HEK293T (cell line): ENCODE measurements around the gene NFAM1.

Experiments
- ARNT ChIP-seq: fragments of 450-650 bp; IDR thresholded peaks from 2 replicates; pipeline ENCODE4 v1.6.1; 2017; ENCODE audit warnings: mild to moderate bottlenecking
- ELF4 ChIP-seq: fragments of 450-650 bp; IDR thresholded peaks from 2 replicates; pipeline ENCODE4 v1.6.1; 2017; ENCODE audit warnings: antibody characterized with exemption
- FOXA1 ChIP-seq: fragments of 450-650 bp; IDR thresholded peaks from 2 replicates; pipeline ENCODE4 v1.6.1; 2016; ENCODE audit warnings: mild to moderate bottlenecking
- FOXK2 ChIP-seq: fragments of 450-650 bp; IDR thresholded peaks from 2 replicates; pipeline ENCODE4 v1.6.1; 2016; ENCODE audit warnings: mild to moderate bottlenecking
- FOXM1 ChIP-seq: fragments of 450-650 bp; IDR thresholded peaks from 2 replicates; pipeline ENCODE4 v1.6.1; 2017; ENCODE audit warnings: mild to moderate bottlenecking, borderline replicate concordance
- HDGF ChIP-seq: fragments of 450-650 bp; IDR thresholded peaks from 2 replicates; pipeline ENCODE4 v1.6.1; 2017; ENCODE audit warnings: antibody characterized with exemption, borderline replicate concordance
- NFRKB ChIP-seq: fragments of 450-650 bp; IDR thresholded peaks from 2 replicates; pipeline ENCODE4 v1.6.1; 2016; ENCODE audit warnings: mild to moderate bottlenecking, moderate library complexity
- PKNOX1 ChIP-seq: fragments of 450-650 bp; IDR thresholded peaks from 2 replicates; pipeline ENCODE4 v1.6.1; 2016
- SP1 ChIP-seq: fragments of 450-650 bp; IDR thresholded peaks from 2 replicates; pipeline ENCODE4 v1.6.1; 2017
- SUZ12 ChIP-seq: fragments of 450-650 bp; IDR thresholded peaks from 2 replicates; pipeline ENCODE4 v1.6.1; 2016; ENCODE audit warnings: mild to moderate bottlenecking

GRCh38 chr22:42462016-42462415 lies 29.8 kb upstream of the NFAM1 start:
- no peak for TF ChIP-seq FOXM1
- TF ChIP-seq FOXK2: no peak
- TF ChIP-seq PKNOX1: no peak
- no peak for TF ChIP-seq SP1
- TF ChIP-seq HDGF: no peak
- TF ChIP-seq ELF4: no peak
- no peak for TF ChIP-seq FOXA1
- no peak for TF ChIP-seq ARNT
- TF ChIP-seq NFRKB: no peak
- no peak for TF ChIP-seq SUZ12
